G401 (cell line): ENCODE data around the gene EFHB. TPM values are rescaled to one million over a fixed set of nuclear protein-coding genes. Genes with fewer than 3 reads are reported as not detected.
A peak's percentile ranks its signal among the peaks of the same experiment; 100 is the strongest.
"Not testable (repeated sequence)": the region's sequence is repeated elsewhere in the genome, so short reads cannot be mapped to it uniquely, and the experiment has no call there.

Experiments
- DNase-seq: peaks from one replicate; pipeline ENCODE4 v3.0.0-alpha.2; 2015; ENCODE audit warnings: low spot score
- in situ Hi-C: cut with HindIII; loops from 2 replicates; pipeline ENCODE4 v1.10.0; 2016; ENCODE audit warnings: low sequenced_read_pairs, mixed read lengths
- total RNA-seq: library from RNA; depleted of rRNA; stranded (reverse); fragments of >200 nt; shearing (Covaris generic); gene quantifications from 2 replicates; pipeline ENCODE4 v1.2.3, GENCODE V29; 2014

The EFHB gene
- total RNA-seq, 1 experiment from 2014 or later, result not detected

DNA sequence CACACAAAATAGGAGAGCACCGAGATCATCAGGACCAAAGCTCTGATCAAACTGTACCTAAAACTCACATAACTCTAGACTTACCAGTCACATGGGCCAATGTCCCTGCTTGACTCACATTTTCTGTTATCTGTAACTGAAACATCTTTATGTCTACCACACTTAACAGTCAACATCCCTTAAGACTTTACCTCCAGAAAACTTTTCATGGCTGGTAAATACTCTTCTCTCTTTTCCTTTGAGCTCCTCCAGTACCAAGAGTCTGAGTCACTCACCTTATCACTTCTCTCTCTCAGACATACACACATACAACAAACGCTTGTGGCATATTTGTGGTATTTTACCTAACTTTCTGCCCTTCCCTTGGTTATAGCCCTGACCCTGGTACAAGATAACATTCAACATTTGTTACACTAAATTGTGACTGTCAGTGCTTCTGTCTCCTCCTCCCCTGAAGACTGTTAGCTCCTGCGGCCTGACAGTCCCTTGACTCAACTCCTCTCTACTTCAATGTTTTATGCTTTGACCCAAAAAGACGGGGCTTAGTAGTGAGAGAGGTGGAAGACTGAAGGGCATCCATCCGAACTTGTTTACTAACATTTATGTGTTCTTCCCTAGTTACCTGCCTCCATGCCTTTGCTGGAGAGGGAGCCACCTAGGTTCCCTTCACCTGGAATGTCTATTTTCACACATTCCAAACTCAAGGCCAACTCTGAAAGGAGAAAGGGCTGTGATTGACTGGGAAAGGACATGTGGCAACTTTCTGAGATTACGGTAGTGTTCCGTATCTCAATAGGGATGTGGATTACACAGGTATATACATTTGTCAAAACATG lies 3.7 kb upstream of the EFHB start:
- no peak for DNase-seq
- in situ Hi-C loops, result no loop called here

DNA sequence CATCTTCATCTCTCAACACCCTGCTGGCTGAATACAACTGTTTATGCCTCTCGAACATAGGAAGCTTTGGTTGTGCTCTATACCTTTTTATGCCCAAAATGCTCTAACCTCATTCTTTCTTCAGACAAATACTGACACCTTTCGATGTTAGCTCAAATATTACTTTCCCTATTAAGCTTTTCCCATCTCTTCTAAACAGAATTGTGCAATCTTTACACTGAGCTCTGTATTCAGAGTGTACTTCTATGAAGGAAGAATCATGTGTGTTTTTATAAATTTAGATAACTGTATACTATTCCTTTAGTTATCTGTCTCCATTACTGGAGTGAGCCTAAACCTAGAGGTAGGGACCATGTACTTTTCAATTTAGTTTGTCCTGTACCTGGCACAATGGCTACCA lies 1.6 kb downstream of the EFHB start:
- in situ Hi-C loops, result no loop called here

DNA sequence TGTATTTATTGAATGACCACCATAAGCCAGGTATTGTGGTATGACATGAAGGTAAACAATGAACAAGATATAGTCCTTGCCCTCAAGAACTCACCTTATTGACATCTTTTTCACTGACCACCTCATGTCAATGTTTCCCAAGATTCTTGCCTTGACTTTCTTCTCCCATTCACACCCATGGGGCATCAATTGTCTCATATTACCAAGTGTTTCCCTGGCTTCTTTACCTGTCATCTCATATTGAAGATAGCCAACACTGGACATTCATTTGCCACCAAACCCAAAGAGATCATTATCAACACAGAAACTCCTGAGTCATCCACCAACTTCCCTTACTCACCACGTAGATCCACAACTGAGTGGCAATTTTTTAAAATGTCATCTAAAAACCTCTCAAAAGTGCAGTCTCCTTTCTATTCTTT lies 2.2 kb downstream of the EFHB start:
- DNase-seq, result no peak
- in situ Hi-C loops, result no loop called here

More for the DNA sequence above, 1.6 kb downstream of the EFHB start:
- DNase-seq, result no peak

DNA sequence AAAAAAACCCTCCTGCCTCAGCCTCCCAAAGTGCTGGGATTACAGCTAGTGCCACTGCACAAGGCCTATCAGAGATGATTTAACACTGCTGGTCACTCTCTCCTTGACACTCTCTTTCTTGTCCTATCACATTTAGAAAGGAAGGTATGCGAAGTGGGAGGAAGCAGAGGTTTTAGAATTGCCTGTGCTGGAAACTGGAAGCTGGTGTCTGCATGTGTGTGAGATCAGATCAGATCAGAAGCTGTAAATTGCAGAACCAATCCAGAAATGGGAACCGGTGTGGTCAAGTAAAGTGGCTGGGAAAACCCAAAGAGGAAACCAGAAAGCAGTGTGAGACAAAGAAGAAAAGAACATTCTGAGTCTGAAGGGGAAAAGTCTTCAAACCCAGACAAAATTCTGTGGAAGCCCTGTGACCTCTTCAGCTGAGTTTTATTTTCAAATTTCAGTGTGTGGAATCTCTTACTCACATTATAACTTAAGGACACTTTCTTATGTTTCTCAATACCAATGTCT lies 2.8 kb downstream of the EFHB start:
- in situ Hi-C loops, result no loop called here
- DNase-seq, result no peak

DNA sequence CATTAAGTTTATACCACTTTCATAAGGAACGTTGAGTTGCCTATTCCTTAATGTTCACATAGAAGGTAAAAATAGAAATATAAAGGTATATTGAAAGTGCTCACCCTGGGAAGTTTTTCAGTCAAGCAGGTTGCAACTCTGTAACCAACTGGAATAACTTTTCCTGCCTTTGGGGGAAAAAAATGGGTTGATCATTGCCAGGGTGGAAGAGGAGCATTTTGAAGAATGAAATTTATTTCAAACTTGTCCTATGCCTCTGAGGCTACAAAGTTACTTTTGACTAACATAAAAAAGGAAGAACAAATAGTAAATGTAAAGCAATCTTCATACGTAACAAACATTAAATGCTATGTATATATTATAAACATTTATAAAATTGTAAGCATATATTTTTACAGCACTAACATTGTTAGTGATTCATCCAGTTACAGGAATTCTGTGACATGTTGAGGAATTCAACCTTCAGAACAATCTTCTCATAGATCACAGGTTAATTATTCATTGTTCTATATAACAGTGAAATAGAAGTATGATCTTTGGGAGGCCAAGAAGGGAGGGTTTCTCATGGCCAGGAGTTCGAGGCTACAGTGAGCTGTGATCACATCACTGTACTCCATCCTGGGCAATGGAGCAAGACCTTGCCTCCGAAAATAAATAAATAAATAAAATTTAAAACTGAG lies 13.5 kb downstream of the EFHB start:
- in situ Hi-C loops, result no loop called here
- DNase-seq, result no peak

DNA sequence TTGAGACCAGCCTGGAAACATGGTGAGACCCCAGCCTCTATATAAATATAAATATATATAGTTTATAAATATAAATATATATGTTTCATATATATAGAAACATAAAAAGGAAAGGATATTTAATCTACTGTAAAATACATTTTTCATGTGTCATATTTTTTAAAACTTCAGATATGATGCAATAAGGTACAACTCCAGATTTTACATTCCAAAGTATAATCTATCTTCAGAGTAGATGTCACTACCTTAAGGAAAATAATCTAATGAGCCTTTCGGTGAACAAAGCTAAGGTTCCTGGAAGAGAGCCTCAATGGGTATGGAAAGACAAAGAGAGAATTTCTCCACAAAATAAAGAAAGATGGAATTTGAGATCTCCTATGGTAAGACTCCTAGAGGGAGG lies 16.9 kb downstream of the EFHB start:
- in situ Hi-C loops, result no loop called here

DNA sequence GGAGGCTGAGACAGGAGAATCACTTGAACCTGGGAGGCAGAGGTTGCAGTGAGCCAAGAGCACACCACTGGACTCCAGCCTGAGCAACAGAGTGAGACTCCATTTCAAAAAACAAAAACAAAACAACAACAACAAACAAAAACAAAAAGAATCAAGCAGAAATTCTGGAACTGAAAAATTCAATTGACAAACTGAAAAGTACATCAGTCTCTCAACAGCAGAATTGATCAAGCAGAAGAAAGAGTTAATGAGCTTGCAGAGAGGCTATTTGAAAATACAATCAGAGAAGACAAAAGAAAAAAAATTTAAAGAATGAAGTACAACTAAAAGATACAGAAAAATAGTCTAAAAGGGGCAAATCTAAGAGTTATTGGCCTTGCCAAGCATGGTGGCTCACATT lies 22.6 kb downstream of the EFHB start:
- in situ Hi-C loops, result no loop called here
- no peak for DNase-seq

More for the DNA sequence above, 16.9 kb downstream of the EFHB start:
- DNase-seq, result no peak

DNA sequence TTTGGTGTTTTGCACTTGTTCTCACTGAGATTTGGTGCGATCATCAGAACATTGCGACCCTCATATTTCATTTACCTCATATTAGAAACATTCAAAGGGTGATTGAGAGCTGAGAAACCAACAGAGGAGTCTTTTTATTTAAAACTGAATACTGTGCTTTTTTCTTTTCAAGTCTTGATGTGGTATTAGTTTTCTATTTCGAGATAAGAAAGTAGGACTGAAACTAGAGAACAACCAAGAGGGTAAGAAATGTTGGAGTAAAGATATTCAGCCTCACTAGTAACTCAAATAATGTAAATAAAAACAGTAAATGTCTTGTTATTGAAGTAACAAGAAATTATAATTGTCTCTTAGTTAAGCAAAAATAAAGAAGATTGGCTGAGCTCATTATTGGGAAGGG lies 26.5 kb downstream of the EFHB start:
- in situ Hi-C loops, result no loop called here
- no peak for DNase-seq

DNA sequence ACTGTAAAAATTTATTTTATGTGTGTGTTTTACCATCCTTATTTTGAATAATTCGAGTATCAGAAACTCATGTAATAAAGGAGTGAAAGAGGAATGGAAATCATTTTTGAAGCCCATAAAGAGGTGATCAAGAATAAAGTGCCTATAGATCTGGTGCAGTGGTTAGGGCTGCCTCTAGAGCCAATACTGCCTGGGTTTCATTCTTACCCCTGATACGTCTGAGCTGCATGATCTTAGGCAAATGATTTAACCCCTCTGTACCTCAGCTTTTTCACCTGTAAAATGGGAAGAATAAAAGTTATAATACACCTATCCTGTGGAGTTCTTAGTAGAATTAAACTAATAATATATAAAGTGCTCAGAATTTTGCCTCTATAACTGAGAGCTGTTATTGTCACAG lies 30.4 kb downstream of the EFHB start:
- no peak for DNase-seq
- in situ Hi-C loops, result no loop called here

DNA sequence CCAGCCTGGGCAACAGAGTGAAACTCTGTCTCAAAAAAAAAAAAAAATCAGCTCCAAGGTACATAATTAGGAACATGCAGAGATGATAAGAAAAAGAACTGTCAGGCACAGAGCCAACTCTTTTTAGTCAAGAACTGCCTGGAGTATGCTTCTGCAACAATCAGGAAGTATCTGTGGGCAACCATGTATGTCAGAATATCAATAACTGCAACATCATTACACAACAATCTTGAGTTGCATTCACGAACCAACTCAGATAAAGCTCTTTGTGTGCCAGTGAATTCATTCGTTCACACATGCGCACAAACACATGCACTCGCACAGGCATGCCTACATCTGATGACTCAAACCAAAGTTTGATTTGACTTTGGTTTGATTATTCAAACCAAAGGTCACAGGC lies 32.1 kb downstream of the EFHB start:
- no peak for DNase-seq
- in situ Hi-C loops, result no loop called here

DNA sequence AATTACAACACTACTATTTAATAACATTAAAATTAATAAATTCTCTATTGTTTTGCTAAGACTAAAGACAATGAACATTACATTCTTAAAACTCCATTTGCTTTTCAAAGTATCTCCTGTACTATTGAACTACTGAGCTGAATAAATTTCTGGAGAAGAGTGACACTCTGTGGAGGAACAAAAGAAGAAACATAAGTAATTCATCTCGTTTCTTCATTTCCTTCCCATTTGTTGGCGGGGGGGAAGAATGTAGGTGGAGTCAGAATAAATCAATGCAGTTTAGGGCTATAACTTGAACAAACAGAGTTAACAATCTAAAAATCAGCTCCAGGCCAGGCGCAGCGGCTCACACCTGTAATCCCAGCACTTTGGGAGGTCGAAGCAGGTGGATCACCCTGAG lies 32.7 kb downstream of the EFHB start:
- in situ Hi-C loops, result no loop called here
- DNase-seq, result no peak

DNA sequence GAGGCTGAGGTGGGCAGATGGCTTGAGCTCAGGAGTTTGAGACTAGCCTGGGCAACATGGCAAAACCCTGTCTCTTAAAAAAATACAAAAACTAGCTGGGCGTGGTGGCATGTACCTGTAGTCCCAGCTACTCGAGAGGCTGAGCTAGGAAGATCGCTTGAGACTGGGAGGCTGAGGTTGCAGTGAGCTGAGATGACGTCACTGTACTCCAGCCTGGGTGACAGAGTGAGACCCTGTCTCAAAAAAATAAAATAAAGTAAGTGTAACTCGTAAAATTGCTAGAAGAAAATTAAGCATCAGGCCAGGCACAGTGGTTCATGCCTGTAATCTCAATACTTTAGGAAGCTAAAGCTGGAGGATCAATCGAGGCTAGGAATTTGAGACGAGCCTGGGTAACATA lies 34.2 kb downstream of the EFHB start:
- in situ Hi-C loops, result not testable (repeated sequence)

DNA sequence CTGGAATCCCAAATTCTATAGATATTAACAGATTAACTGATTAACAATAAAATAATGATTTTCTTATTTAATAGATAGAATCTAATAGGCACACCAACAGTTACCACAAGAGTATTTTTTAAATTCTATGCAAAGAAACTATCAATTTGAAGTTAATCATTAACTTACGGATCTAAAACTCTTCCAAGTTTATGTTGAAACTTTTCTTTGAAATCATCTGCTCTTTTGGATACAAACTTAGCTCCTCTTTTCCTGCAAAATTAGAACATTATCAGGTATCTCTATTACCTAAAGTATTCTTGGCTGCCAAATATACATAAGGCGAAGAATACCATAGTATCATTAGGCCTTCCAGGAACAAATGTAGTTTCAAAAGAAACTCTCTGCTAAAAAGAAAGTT lies 34.8 kb downstream of the EFHB start:
- in situ Hi-C loops, result no loop called here
- no peak for DNase-seq

More for the DNA sequence above, 34.2 kb downstream of the EFHB start:
- not testable (repeated sequence) for DNase-seq

DNA sequence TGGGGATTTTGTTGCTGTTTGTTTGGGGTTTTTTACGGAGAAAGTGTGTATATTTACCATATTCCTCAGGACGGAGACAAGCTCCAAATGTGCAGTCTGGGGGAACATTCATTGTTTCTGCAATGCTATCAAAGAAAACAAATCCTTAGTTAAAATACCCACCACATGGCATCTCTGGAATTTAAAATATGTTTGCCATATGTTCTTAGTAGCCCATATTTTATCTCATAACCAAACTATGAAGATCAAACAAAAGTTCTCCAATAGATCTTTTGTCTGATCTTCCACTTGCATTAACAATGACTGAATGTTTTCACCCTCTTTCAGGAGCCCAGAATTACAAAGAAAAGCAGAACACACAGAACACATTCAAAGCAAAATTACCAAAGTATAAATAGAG lies 35.3 kb downstream of the EFHB start:
- in situ Hi-C loops, result no loop called here
- no peak for DNase-seq

DNA sequence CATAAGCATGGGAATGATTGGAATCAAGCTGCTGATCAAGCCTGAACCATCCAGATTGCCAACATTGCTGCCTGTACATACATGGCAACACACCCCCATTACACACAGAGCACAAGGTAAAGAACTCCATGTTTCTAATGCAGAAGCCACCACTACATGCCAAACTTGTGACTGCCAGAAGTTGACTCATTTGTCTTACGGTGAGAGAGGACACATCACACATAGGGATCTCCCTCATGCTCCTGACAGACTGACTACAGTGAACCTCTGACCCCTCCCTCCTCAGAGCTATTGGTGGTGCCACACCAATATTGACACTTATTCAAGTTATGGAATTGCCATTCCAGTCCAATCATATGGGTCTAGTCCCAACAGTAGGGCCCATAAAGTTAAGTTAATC lies 42.3 kb downstream of the EFHB start:
- DNase-seq, result no peak
- in situ Hi-C loops, result no loop called here

DNA sequence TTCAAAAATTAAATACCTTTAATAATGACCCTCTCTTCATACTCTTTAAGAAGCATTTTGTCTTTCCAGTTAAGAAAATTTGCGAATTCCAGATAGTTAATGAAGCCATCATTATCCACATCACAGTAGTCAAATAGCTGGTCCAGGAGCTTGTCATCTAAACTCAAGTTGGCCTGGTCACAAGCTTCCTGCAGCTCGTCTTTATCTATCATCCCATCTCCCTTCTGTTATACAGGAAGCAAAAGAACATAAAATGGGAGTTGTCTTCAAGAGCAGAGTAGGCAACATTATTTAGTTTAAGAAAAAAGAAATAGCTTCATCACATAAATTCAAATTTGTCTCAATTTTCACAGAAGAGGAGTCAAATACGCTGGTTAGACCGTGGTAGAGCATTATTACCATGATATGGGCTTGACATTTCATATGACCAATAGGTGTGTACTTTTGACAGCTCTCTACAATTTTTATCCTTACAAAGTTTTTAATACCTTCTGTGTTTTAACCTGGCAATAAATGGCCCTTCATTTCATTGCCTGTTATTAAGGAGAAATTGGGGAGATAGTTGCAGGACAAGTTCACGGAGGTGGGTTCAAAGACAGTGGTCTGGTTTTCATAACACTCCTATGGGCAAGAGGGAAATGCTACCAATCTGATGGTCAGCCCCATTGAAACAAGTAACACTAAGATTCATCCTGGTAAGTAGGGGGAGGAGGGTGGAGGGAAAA lies 45.4 kb downstream of the EFHB start:
- in situ Hi-C loops, result no loop called here
- no peak for DNase-seq

DNA sequence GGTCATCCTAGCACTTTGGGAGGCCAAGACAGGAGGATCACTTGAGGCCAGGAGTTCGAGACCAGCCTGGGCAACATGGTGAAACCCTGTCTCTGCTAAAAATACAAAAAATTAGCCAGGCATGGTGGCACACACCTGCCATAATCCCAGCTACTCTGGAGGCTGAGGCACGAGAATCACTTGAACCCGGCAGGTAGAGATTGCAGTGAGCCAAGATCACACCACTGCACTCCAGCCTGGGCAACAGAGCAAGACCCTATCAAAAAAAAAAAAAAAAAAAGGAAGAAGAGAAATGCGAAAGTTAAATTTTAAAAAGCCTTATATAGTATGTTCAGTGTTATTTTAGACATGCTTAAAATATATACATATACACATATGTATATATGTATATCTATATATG lies 46.9 kb downstream of the EFHB start:
- in situ Hi-C loops, DNase-seq: not testable (repeated sequence)

DNA sequence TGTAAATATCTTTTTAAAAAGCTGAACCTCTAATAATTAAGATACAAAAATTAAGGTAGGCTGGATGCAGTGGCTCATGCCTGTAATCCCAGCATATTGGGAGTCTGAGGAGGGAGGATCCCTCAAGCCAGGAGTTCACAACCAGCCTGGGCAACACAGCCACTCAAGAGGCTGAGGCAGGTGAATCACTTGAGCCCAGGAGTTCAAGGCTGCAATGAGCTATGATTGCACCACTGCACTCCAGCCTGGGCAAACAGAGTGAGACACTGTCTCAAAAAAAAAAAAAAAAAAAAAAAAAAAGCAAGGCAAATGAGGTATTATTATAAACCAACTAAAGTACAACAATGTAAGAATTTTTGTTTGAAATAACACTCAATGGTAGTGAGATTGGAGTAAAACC lies 47.6 kb downstream of the EFHB start:
- no peak for DNase-seq
- in situ Hi-C loops, result no loop called here

DNA sequence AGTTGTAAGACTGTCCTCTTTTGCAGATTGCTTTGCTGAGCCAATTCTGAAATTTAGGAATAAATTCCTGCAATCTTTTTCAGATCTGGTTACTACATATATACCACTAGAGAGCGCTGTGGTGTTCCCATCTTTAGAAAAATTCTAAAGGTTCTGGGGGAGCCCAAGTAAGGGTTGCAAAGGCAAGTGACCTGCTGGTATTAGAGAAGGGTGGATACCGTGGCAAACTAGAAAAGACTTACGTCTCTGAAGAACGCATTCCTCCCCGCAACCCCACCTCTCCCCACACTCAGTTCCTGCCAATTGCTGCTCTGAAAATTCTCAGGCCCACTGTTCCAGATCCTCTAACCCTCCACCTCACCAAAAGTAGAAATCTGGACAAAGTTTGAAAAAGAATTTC lies 48.5 kb downstream of the EFHB start:
- in situ Hi-C loops, result no loop called here
- peak; percentile 15 for DNase-seq

DNA sequence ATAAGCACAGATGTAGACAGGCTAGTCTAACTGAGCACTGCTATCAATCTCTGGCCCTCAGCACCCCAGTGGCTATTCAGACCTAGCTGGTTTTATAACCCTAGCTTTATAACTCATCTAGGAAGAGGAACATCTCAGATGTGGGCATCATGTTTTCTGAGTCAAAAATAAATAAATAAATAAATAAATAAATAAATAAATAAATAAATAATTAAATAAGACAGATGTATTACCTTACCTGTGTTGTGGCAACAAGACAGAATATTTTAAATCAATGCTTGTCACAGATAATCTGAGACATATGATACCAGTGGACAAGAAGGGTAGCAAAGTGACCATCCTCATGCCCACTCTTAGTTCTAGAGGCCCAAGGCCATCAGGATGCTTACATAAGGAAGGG lies 52.2 kb downstream of the EFHB start:
- in situ Hi-C loops, result no loop called here
- no peak for DNase-seq
